GM23248 (cell line): Measurements from ENCODE around the gene CALCOCO2. TPM values are rescaled to one million over a fixed set of nuclear protein-coding genes. Genes with fewer than 3 reads are reported as not detected.
"Not testable (repeated sequence)": the region's sequence is repeated elsewhere in the genome, so short reads cannot be mapped to it uniquely, and the experiment has no call there.

Experiments used
- DNase-seq: peaks from one replicate; pipeline ENCODE4 v3.0.0-alpha.2; 2015
- H2AFZ ChIP-seq: fragments of 200-600 bp; sonication (generic); 2 replicates; pipeline ENCODE4 v1.6.1; 2016; ENCODE audit warnings: antibody characterized with exemption
- H3F3A ChIP-seq: fragments of 200-600 bp; sonication (generic); 2 replicates; pipeline ENCODE4 v1.6.1; 2016; ENCODE audit warnings: mild to moderate bottlenecking, antibody characterized with exemption, mixed run types; ENCODE audit not compliant: insufficient read depth
- H3K27ac ChIP-seq: fragments of 200-600 bp; sonication (generic); 2 replicates; pipeline ENCODE4 v1.5.1; 2016; ENCODE audit warnings: mild to moderate bottlenecking
- H3K27me3 ChIP-seq: fragments of 200-600 bp; sonication (generic); replicated peaks from 2 replicates; pipeline ENCODE4 v1.6.1; 2016; ENCODE audit warnings: mild to moderate bottlenecking; ENCODE audit not compliant: insufficient read depth
- H3K36me3 ChIP-seq: fragments of 200-600 bp; sonication (generic); 2 replicates; pipeline ENCODE4 v1.6.1; 2016; ENCODE audit warnings: low read depth, mild to moderate bottlenecking
- H3K4me1 ChIP-seq: fragments of 200-600 bp; sonication (generic); 2 replicates; pipeline ENCODE4 v1.6.1; 2016; ENCODE audit warnings: mild to moderate bottlenecking; ENCODE audit not compliant: insufficient read depth
- H3K4me2 ChIP-seq: fragments of 200-600 bp; sonication (generic); one replicate; pipeline ENCODE4 v1.6.1; 2016; ENCODE audit warnings: mild to moderate bottlenecking; ENCODE audit not compliant: unreplicated experiment
- H3K4me3 ChIP-seq: fragments of 200-600 bp; sonication (generic); 2 replicates; pipeline ENCODE4 v1.5.1; 2016; ENCODE audit warnings: mild to moderate bottlenecking
- H3K79me2 ChIP-seq: fragments of 200-600 bp; sonication (generic); 2 replicates; pipeline ENCODE4 v1.6.1; 2016; ENCODE audit warnings: mild to moderate bottlenecking; ENCODE audit not compliant: insufficient read depth
- H3K9ac ChIP-seq: fragments of 200-600 bp; sonication (generic); 2 replicates; pipeline ENCODE4 v1.6.1; 2016; ENCODE audit warnings: mild to moderate bottlenecking
- H3K9me2 ChIP-seq: fragments of 200-600 bp; sonication (generic); 2 replicates; pipeline ENCODE4 v1.6.1; 2016; ENCODE audit warnings: mixed run types, mild to moderate bottlenecking, moderate library complexity; ENCODE audit not compliant: insufficient read depth
- H3K9me3 ChIP-seq: fragments of 200-600 bp; sonication (generic); one replicate; pipeline ENCODE4 v1.6.1; 2017; ENCODE audit warnings: low read depth
- H4K20me1 ChIP-seq: fragments of 200-600 bp; sonication (generic); 2 replicates; pipeline ENCODE4 v1.6.0; 2016; ENCODE audit not compliant: insufficient read depth
- EZH2 ChIP-seq: fragments of 200-600 bp; sonication (generic); IDR thresholded peaks from 2 replicates; pipeline ENCODE4 v1.6.1; 2018; ENCODE audit warnings: antibody characterized with exemption, mild to moderate bottlenecking; ENCODE audit not compliant: insufficient read depth, poor library complexity, severe bottlenecking
- EZH2phosphoT487 ChIP-seq: fragments of 200-600 bp; sonication (generic); IDR thresholded peaks from 2 replicates; pipeline ENCODE4 v1.6.1; 2018; ENCODE audit warnings: antibody characterized with exemption, moderate library complexity, mild to moderate bottlenecking, low read depth; ENCODE audit not compliant: insufficient read depth
- WGBS, 2 experiments: methylation state at CpG; one replicate each; pipeline ENCODE4 v1.1.6; 2015 to 2017; ENCODE audit warnings: low lambda C conversion rate in 2 of 2, low coverage in 1 of 2; ENCODE audit errors: missing lambda C conversion rate in 2 of 2; 5-methylcytosine and 5-hydroxymethylcytosine counted together
- in situ Hi-C: fragments of 300-500 bp; cut with MboI; formaldehyde crosslinking; loops from 2 replicates; pipeline ENCODE4 v1.15.0; 2020
- polyA plus RNA-seq: library from polyadenylated mRNA; unstranded; fragments of >200 nt; fragmentation: Nextera tagmentation; extraction: Ambion mirVana; gene quantifications from 2 replicates; pipeline ENCODE4 v1.2.1, GENCODE V29; 2016
- total RNA-seq: library from RNA; depleted of rRNA; stranded (reverse); fragments of >200 nt; shearing (Covaris generic); gene quantifications from 2 replicates; pipeline ENCODE4 v1.2.3, GENCODE V29; 2014

CALCOCO2 gene
- total and polyA plus RNA-seq, 2 experiments from 2014 or later, result 40.9 to 92.4 TPM

DNA sequence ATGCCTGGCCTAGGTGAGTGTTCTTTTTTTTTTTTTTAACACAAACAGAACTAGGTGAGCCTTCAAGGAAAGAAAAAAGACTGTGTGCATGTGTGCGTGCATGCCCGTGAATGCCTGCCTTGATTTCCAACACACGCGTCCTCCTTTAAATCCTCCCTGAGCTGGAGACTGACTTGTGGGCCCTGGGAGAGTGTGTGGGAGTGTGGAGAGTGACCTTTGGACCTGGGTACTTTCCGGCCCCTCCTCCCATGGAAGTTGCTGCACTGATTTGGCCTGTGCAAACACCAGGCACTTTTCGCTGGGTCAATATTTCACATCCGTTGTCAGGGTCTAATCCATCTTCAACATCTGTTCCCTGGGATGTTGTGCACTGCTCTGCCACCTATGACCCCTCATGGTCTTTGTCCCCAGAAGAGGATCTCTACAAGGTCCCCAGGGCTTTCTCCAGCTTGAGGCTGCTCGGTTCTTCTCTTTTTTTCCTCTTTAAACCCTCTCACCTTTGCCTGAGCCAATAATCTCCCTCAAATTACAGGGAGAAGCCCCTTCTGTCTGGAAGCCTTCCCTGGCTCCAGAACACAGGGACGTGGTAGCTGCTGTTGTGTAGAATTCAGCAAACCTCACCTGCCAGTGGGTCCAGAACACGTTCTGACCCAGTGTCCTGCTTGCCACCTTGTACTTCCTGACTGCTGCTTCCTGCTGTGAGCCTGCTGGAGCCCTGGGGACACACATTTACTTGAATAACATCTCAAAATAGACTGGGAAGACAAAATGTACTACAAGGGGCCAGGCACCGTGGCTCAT, 40.9 kb downstream of the CALCOCO2 start:
- Histone ChIP-seq H3K27ac (no peak overlapping the region), H2AFZ (no peak overlapping the region), H3K9me3 (no peaks in the 10 kb centered on the region), H3K9me2 (no peaks in the 10 kb centered on the region), H3K4me2 (no peak overlapping the region), H4K20me1 (no peaks in the 10 kb centered on the region), H3K4me3 (no peak overlapping the region), H3K4me1 (no peaks in the 10 kb centered on the region), H3K79me2 (no peaks in the 10 kb centered on the region), H3K36me3 (no peaks in the 10 kb centered on the region), H3K27me3 (no peaks in the 10 kb centered on the region), H3K9ac (no peak overlapping the region), H3F3A (peaks cover 12% of the 10 kb centered on the region; the same call in 1 of the 2 replicates)
- 60 to 67% methylated on average over 11 of the region's 11 CpGs for WGBS, 2 experiments
- in situ Hi-C loops, result loop anchor here (10.0 kb wide), 1 partner anchor 197 kb away; no protein-coding TSS in a partner anchor
- DNase-seq, result no peak
- no peak for TF ChIP-seq EZH2phosphoT487
- TF ChIP-seq EZH2, result no peak

GRCh38 chr17:48872409-48872808, 41.6 kb downstream of the CALCOCO2 start:
- not testable (repeated sequence) for H3K4me3 ChIP-seq, H3K9me2 ChIP-seq, H3K36me3 ChIP-seq, H3K27ac ChIP-seq, H3K4me2 ChIP-seq, H3K9ac ChIP-seq, H3K9me3 ChIP-seq, DNase-seq, H2AFZ ChIP-seq, H4K20me1 ChIP-seq, H3K27me3 ChIP-seq, H3K4me1 ChIP-seq, H3K79me2 ChIP-seq
- H3F3A ChIP-seq, result peaks cover 12% of the 10 kb centered on the region; the same call in 1 of the 2 replicates
- in situ Hi-C loops, result loop anchor here (10.0 kb wide), 1 partner anchor 198 kb away; no protein-coding TSS in a partner anchor
- 56 to 60% methylated on average over 3 of the region's 3 CpGs for WGBS, 2 experiments

GRCh38 chr17:48873209-48873608, 42.4 kb downstream of the CALCOCO2 start:
- Histone ChIP-seq H3K9me2 (no peaks in the 10 kb centered on the region), H3K4me2 (no peak overlapping the region), H3K9me3 (no peaks in the 10 kb centered on the region), H3K36me3 (no peaks in the 10 kb centered on the region), H3K79me2 (no peaks in the 10 kb centered on the region), H3K27ac (no peak overlapping the region), H4K20me1 (no peaks in the 10 kb centered on the region), H3K4me3 (no peak overlapping the region), H3F3A (peaks cover 9% of the 10 kb centered on the region; the same call in 1 of the 2 replicates), H2AFZ (no peak overlapping the region), H3K4me1 (no peaks in the 10 kb centered on the region), H3K9ac (no peak overlapping the region), H3K27me3 (no peaks in the 10 kb centered on the region; the same call in 1 of the 2 replicates)
- in situ Hi-C loops, result loop anchor here (10.0 kb wide), 1 partner anchor 198 kb away; no protein-coding TSS in a partner anchor
- DNase-seq, result no peak
- WGBS, 2 experiments, result 50 to 54% methylated on average over 1 of the region's 1 CpG
- no peak for TF ChIP-seq EZH2
- TF ChIP-seq EZH2phosphoT487, result no peak

GRCh38 chr17:48873696-48874443, 43.0 kb downstream of the CALCOCO2 start:
- in situ Hi-C loops, result loop anchor here (10.0 kb wide), 1 partner anchor 199 kb away; no protein-coding TSS in a partner anchor
- H3K4me2 ChIP-seq, result no peak overlapping the region
- TF ChIP-seq EZH2phosphoT487, result no peak
- no peak for TF ChIP-seq EZH2

More at GRCh38 chr17:48873696-48874443, 43.0 kb downstream of the CALCOCO2 start:
- no peak overlapping the region for H3K27ac ChIP-seq
- no peaks in the 10 kb centered on the region for H3K4me1 ChIP-seq
- no peak overlapping the region for H3K4me3 ChIP-seq
- no peak overlapping the region for H3K9ac ChIP-seq
- no peaks in the 10 kb centered on the region for H3K79me2 ChIP-seq
- H3K36me3 ChIP-seq, result no peaks in the 10 kb centered on the region
- H3K9me3 ChIP-seq, result no peaks in the 10 kb centered on the region
- no peaks in the 10 kb centered on the region; the same call in 1 of the 2 replicates for H3K27me3 ChIP-seq
- H3F3A ChIP-seq, result 0 out of 2 replicates have a peak, but pooled peaks cover 2% of the 10 kb centered on the region
- H3K9me2 ChIP-seq, result no peaks in the 10 kb centered on the region
- 65 to 72% methylated on average over 5 of the region's 5 CpGs for WGBS, 2 experiments
- no peak overlapping the region for H2AFZ ChIP-seq
- H4K20me1 ChIP-seq, result no peaks in the 10 kb centered on the region
- DNase-seq, result no peak
